GM06990 (cell line): ENCODE data around the gene PRKG1.

ENCODE experiments used
- DNase-seq: peaks from one replicate; pipeline ENCODE4 v3.0.0-alpha.2; 2011; ENCODE audit not compliant: insufficient read length; ENCODE audit errors: extremely low read depth
- H3K27me3 ChIP-seq: replicated peaks from 2 replicates; pipeline ENCODE4 v1.6.0; 2011; ENCODE audit warnings: low read length; ENCODE audit not compliant: control insufficient read depth, insufficient read depth
- H3K36me3 ChIP-seq: 2 replicates; pipeline ENCODE4 v1.5.1; 2011; ENCODE audit warnings: low read length; ENCODE audit not compliant: control insufficient read depth, insufficient read depth
- H3K4me3 ChIP-seq: replicated peaks from 2 replicates; pipeline ENCODE4 v1.5.1; 2011; ENCODE audit warnings: low read depth, mild to moderate bottlenecking, control low read depth, low read length
- TF ChIP-seq, protein P1 (sequence below): IDR thresholded peaks from 2 replicates; pipeline ENCODE4 v1.5.1; 2011; ENCODE audit warnings: low read length, control low read depth, mild to moderate bottlenecking, inconsistent platforms; ENCODE audit not compliant: insufficient read depth, poor library complexity, severe bottlenecking

The PRKG1 gene

DNA sequence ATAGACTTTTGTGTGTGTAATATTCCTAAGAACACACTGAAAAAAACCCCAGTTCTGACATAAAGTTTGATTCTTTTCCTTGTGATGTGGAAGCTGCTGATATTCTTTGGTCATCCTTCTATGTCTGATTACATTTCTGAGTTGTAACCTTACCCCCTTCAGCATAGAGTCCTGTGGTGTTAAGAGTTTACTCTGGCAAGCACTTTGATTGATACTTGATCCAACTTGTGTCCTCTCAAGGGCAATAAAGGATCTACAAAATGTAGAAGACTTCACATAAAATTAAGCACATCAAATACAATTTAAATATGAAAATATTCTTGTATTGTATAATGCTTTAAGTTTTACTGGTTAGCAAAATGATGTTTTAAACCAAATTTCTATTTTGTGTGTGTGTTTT lies 1018.1 kb downstream of the PRKG1 start:
- DNase-seq = no peak
- no peaks in the 10 kb centered on the region for H3K27me3 ChIP-seq
- H3K36me3 ChIP-seq = no peaks in the 10 kb centered on the region
- no peak overlapping the region for H3K4me3 ChIP-seq
- TF ChIP-seq, protein P1, sequence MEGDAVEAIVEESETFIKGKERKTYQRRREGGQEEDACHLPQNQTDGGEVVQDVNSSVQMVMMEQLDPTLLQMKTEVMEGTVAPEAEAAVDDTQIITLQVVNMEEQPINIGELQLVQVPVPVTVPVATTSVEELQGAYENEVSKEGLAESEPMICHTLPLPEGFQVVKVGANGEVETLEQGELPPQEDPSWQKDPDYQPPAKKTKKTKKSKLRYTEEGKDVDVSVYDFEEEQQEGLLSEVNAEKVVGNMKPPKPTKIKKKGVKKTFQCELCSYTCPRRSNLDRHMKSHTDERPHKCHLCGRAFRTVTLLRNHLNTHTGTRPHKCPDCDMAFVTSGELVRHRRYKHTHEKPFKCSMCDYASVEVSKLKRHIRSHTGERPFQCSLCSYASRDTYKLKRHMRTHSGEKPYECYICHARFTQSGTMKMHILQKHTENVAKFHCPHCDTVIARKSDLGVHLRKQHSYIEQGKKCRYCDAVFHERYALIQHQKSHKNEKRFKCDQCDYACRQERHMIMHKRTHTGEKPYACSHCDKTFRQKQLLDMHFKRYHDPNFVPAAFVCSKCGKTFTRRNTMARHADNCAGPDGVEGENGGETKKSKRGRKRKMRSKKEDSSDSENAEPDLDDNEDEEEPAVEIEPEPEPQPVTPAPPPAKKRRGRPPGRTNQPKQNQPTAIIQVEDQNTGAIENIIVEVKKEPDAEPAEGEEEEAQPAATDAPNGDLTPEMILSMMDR = no peak

GRCh38 chr10:52098130-52098529 lies 1023.8 kb downstream of the PRKG1 start:
- DNase-seq = no peak
- no peaks in the 10 kb centered on the region for H3K36me3 ChIP-seq
- TF ChIP-seq, protein P1 = no peak
- H3K27me3 ChIP-seq = no peaks in the 10 kb centered on the region
- no peak overlapping the region for H3K4me3 ChIP-seq

GRCh38 chr10:52099026-52099600 lies 1024.8 kb downstream of the PRKG1 start:
- Histone ChIP-seq H3K36me3 (no peaks in the 10 kb centered on the region), H3K4me3 (no peak overlapping the region), H3K27me3 (no peaks in the 10 kb centered on the region)
- TF ChIP-seq, protein P1 = no peak
- DNase-seq = no peak

DNA sequence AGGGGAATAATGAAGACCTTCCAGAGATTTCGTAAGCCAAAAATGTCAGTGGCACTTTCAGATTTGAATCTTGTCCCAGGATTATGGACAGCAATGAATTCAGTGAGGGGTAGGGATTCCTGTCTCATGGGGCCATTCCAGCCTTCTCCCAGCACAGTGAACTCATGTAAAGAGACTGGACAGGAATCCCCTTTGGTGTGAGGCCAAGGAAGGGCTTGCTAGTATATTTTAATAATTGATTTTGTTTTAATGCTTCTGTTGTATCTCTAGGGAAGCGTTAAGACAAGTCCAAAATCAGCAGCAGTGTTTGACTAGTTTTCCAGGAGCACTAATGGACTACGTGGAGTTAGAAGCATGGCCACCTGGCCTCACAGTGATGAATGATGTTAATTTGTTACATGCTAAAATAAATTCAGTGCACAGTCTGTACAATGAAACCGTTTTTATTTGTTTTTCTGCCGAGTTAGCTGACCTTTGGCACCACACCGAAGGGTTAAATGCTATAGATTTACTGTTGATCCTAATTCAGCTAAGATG lies 1025.8 kb downstream of the PRKG1 start:
- no peak overlapping the region for H3K4me3 ChIP-seq
- H3K27me3 ChIP-seq = no peaks in the 10 kb centered on the region
- no peaks in the 10 kb centered on the region for H3K36me3 ChIP-seq
- TF ChIP-seq, protein P1 = no peak
- DNase-seq = no peak

DNA sequence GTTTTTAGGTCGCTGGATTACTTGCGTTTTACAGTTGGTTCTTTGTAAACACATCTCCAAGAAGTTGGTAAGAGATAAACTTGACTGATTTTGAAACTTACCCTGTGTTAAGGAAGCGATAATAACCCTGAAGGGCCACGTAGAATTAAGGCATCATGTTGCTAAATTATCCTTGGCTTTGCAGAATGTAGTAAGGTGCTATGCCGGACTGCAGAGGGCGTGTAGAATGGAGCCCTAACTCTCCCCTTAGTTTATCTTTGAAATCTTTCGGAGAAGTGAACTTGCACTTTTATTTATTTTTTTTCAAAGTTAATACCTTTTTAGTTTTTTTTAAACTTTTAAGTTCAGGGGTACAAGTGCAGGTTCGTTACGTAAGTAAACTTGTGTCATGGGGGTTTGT lies 1031.0 kb downstream of the PRKG1 start:
- TF ChIP-seq, protein P1 = no peak
- Histone ChIP-seq H3K27me3 (no peaks in the 10 kb centered on the region), H3K36me3 (no peaks in the 10 kb centered on the region), H3K4me3 (no peak overlapping the region)
- DNase-seq = no peak

DNA sequence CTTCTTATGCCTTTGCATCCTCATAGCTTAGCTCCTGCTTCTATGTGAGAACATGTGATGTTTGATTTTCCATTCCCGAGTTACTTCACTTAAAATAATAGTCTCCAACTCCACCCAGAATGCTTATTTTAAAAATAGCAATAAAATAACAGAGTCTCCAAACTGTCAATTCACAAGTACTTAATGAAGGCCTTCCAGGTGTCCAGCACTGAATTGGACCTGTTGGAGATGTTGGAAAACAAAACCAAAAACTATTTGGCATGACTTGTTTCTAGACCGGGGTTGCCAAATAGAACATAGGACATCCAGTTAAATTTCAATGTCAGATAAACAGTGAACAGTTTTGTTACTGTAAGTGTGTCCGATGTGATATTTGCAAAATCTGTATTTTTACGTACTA lies 1031.7 kb downstream of the PRKG1 start:
- DNase-seq = no peak
- no peaks in the 10 kb centered on the region for H3K36me3 ChIP-seq
- H3K4me3 ChIP-seq = no peak overlapping the region
- H3K27me3 ChIP-seq = no peaks in the 10 kb centered on the region
- TF ChIP-seq, protein P1 = no peak
